Measurements from ENCODE around the gene SMPD3. TPM values are rescaled to one million over a fixed set of nuclear protein-coding genes. Genes with fewer than 3 reads are reported as not detected.
A peak's percentile ranks its signal among the peaks of the same experiment; 100 is the strongest.

SMPD3 gene
- total and polyA plus RNA-seq, 2 of the 8 experiments (the other 6 are each of a cell fraction or from before 2014, with no cell fraction given) = 0.39 to 1.3 TPM

DNA sequence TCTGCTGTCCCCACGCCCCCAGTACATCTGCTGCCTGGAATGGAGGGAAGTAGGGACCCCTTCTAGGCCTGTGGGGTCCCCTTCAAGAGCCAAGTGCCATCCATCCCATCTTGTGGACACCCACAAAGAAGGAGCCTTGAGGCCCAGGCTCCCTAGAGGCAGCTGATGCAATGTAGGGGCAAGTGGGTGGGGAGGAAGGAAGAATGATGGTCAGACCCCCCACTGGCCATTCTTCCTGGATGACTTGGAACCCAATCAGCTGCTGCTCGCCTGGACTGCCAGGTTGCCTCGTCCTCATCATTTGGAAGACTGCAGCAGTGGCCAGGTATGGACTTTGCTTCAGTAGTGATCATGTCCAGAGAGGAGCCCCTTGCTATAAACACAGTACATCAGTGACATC, 48.9 kb downstream of the SMPD3 start:
- CTCF ChIA-PET (ENCODE audit: partially characterized antibody) = interaction anchor here (1.5 to 5.8 kb wide), 7 partner anchors 9 to 44 kb away, joined by 3 to 26 read pairs (median 5); no protein-coding TSS in a partner anchor
- no peak overlapping the region for H3K4me2 ChIP-seq (ENCODE audit: insufficient read depth in 1 of 2, low read depth in 2 of 2, low read length in 2 of 2)
- DNase-seq (ENCODE audit: low read depth in 1 of 2, low spot score in 2 of 2) (no peak), FAIRE-seq (no peak)
- peak overlapping the region; percentile 71; the same call in 1 of the 2 replicates for H2BK12ac ChIP-seq (ENCODE audit: low read depth, low read length)
- H3K4me3 ChIP-seq (ENCODE audit: extremely low read depth in 1 of 4, insufficient read depth in 2 of 4, low read depth in 3 of 4, low read length in 4 of 4) = no peak overlapping the region
- no peaks in the 10 kb centered on the region for H3K79me2 ChIP-seq (ENCODE audit: control insufficient read depth in 1 of 2, insufficient read depth in 2 of 2, low read length in 2 of 2)
- H4K91ac ChIP-seq (replicated peaks; ENCODE audit: insufficient read length, low read length) = peak overlapping the region; percentile 39
- H4K5ac ChIP-seq (ENCODE audit: insufficient read length, low read depth, low read length) = no peak overlapping the region
- H3K79me1 ChIP-seq (ENCODE audit: low read depth, low read length) = no peaks in the 10 kb centered on the region
- H3K36me3 ChIP-seq (ENCODE audit: control insufficient read depth in 2 of 4, insufficient read depth in 4 of 4, low read length in 3 of 4) = no peaks in the 10 kb centered on the region
- no peak overlapping the region for H3K27ac ChIP-seq (ENCODE audit: low read depth, low read length)
- POLR2A ChIA-PET (ENCODE audit: partially characterized antibody) = interaction anchor here (1.2 kb wide), 1 partner anchor 9 kb away, joined by 4 read pairs; no protein-coding TSS in a partner anchor
- no peak overlapping the region for H2BK5ac ChIP-seq (ENCODE audit: low read depth, low read length)
- H2BK15ac ChIP-seq (ENCODE audit: low read length) = no peak overlapping the region
- H2AK5ac ChIP-seq (ENCODE audit: low read depth, low read length) = peak overlapping the region; percentile 27; the same call in 1 of the 2 replicates
- H3K4ac ChIP-seq (replicated peaks; ENCODE audit: insufficient read length, low read depth, low read length) = peak overlapping the region; percentile 23
- no peak overlapping the region; the same call in 1 of the 2 replicates for H4K8ac ChIP-seq (ENCODE audit: extremely low read depth, insufficient read depth, low read length)
- TF ChIP-seq SP4 (IDR thresholded peaks at IDR 0.05; ENCODE audit: low read length) (no peak), POLR2A (IDR thresholded peaks at IDR 0.05; ENCODE audit: control extremely low read depth in 1 of 2, low read depth in 2 of 2, low read length in 2 of 2) (no peak), CTCF (IDR thresholded peaks at IDR 0.05; ENCODE audit: control extremely low read depth in 1 of 3, insufficient read depth in 1 of 3, low read depth in 1 of 3, low read length in 3 of 3) (no peak), CEBPB (IDR thresholded peaks at IDR 0.05; ENCODE audit: low read depth, low read length) (no peak), TAF7 (optimal IDR thresholded peaks at IDR 0.05; ENCODE audit: borderline replicate concordance, low read depth, low read length) (no peak), TBP (IDR thresholded peaks at IDR 0.05; ENCODE audit: low read depth, low read length) (no peak), SIN3A (conservative IDR thresholded peaks at IDR 0.05 in 1 of 2, IDR thresholded peaks at IDR 0.05 in 1 of 2; ENCODE audit: low read depth in 1 of 2, low read length in 2 of 2) (no peak), ZNF274 (IDR thresholded peaks at IDR 0.05; ENCODE audit: borderline replicate concordance, extremely low read depth, low read length) (no peak), JUN (IDR thresholded peaks at IDR 0.05; ENCODE audit: low read depth, low read length) (no peak), EGR1 (IDR thresholded peaks at IDR 0.05; ENCODE audit: borderline replicate concordance, low read depth, low read length) (no peak)
- H3K23me2 ChIP-seq (ENCODE audit: low read depth, low read length) = no peaks in the 10 kb centered on the region
- WGBS, 2 experiments (ENCODE audit: extremely low coverage in 1 of 2, insufficient coverage in 1 of 2, insufficient read length in 1 of 2, insufficient replicate concordance in 2 of 2, low coverage in 1 of 2, low lambda C conversion rate in 2 of 2, missing lambda C conversion rate in 1 of 2) = 88% methylated on average over 3 of the region's 3 CpGs; no CpG with 5 or more reads in 1 of the 2 experiments
- peaks cover 0 to 11% (median 2%) of the 10 kb centered on the region in 4 experiments; a peak in 5 of 7 replicates for H3K4me1 ChIP-seq (replicated peaks in 1 of 4; ENCODE audit: control insufficient read depth in 3 of 4, insufficient read depth in 4 of 4, low read length in 3 of 4)
- H2AFZ ChIP-seq (ENCODE audit: low read length) = no peak overlapping the region
- peaks cover 0 to 2% of the 10 kb centered on the region in 2 experiments for H4K20me1 ChIP-seq (replicated peaks in 1 of 2; ENCODE audit: control insufficient read depth in 1 of 2, insufficient read depth in 2 of 2, low read length in 2 of 2)
- H3K18ac ChIP-seq (ENCODE audit: extremely low read depth, low read length) = peak overlapping the region; percentile 9; the same call in 1 of the 2 replicates
- H3K14ac ChIP-seq (ENCODE audit: insufficient read length) = no peak overlapping the region
- H3K9me3 ChIP-seq (ENCODE audit: insufficient read depth in 2 of 2, low read depth in 1 of 2, low read length in 1 of 2) = no peaks in the 10 kb centered on the region
- no peak overlapping the region for H3K23ac ChIP-seq (ENCODE audit: insufficient read length)
- no peaks in the 10 kb centered on the region for H3K27me3 ChIP-seq (replicated peaks in 1 of 4; ENCODE audit: control insufficient read depth in 3 of 4, extremely low read depth in 1 of 4, insufficient read depth in 3 of 4, low read length in 3 of 4)
- no peak overlapping the region for H2BK120ac ChIP-seq (replicated peaks; ENCODE audit: low read depth, low read length)
- no peak overlapping the region for H3K56ac ChIP-seq (replicated peaks; ENCODE audit: insufficient read length, low read depth, low read length)
- no peak overlapping the region for H3K9ac ChIP-seq (replicated peaks in 1 of 4; ENCODE audit: extremely low read depth in 1 of 4, low read depth in 3 of 4, low read length in 3 of 4)
- H2BK20ac ChIP-seq (ENCODE audit: low read length) = peak overlapping the region; percentile 97
